ENCODE data around the gene MPIG6B. TPM values are rescaled to one million over a fixed set of nuclear protein-coding genes. Genes with fewer than 3 reads are reported as not detected.

Gene MPIG6B
- total and polyA plus RNA-seq, 12 donors = 0.11 to 0.97 (median 0.27) TPM; not detected in 3

- H3K4me3 ChIP-seq = no peak overlapping the region
- no peak for TF ChIP-seq CTCF (IDR thresholded peaks at IDR 0.05)
- no peak for ATAC-seq
Measured at GRCh38 chr6:31720196-31720770, 2.9 kb upstream of the MPIG6B start.

GRCh38 chr6:31721351-31722020 is 1.7 kb upstream of the MPIG6B start, which contains the start of gene LY6G6C:
Gene LY6G6C, minus strand, starts transcription at chr6:31721746. Its CDS starts 67 bp downstream, at chr6:31721679.
- Histone ChIP-seq H3K27me3 (no peaks in the 10 kb centered on the region), H3K4me1 (peaks cover 0 to 9% (median 0%) of the 10 kb centered on the region in 9 donors), H3K4me3 (no peak within 1 kb of the TSS), H3K27ac (no peak within 1 kb of the TSS), H3K9me3 (no peaks in the 10 kb centered on the region), H3K36me3 (peaks cover 0 to 15% (median 6%) of the 10 kb centered on the region in 9 donors)
- TF ChIP-seq CTCF (IDR thresholded peaks at IDR 0.05) = no peak
- no peak for DNase-seq
- intact Hi-C loops (cut with DNase I) = no loop called here
- ATAC-seq = no peak
- 88 to 94% methylated on average over 4 of the region's 4 CpGs for WGBS, 2 donors

More at GRCh38 chr6:31720196-31720770, 2.9 kb upstream of the MPIG6B start:
- H3K4me1 ChIP-seq = peaks cover 0 to 8% (median 0%) of the 10 kb centered on the region in 9 donors
- no peak for DNase-seq
- H3K36me3 ChIP-seq = peaks cover 0 to 5% (median 0%) of the 10 kb centered on the region in 9 donors
- no peaks in the 10 kb centered on the region for H3K9me3 ChIP-seq
- intact Hi-C loops (cut with DNase I) = no loop called here
- 86 to 89% methylated on average over 5 of the region's 5 CpGs for WGBS, 2 donors
- no peaks in the 10 kb centered on the region for H3K27me3 ChIP-seq
- no peak overlapping the region for H3K27ac ChIP-seq

GRCh38 chr6:31722173-31722572 is 1.0 kb upstream of the MPIG6B start:
- H3K4me3 ChIP-seq = no peak overlapping the region
- ATAC-seq (no peak), DNase-seq (no peak)
- intact Hi-C loops (cut with DNase I) = no loop called here
- H3K36me3 ChIP-seq = peaks cover 0 to 22% (median 12%) of the 10 kb centered on the region in 9 donors
- peaks cover 0 to 16% (median 0%) of the 10 kb centered on the region in 9 donors for H3K4me1 ChIP-seq
- 94 to 96% methylated on average over 3 of the region's 3 CpGs for WGBS, 2 donors
- H3K9me3 ChIP-seq = no peaks in the 10 kb centered on the region
- H3K27ac ChIP-seq = no peak overlapping the region
- H3K27me3 ChIP-seq = no peaks in the 10 kb centered on the region
- no peak for TF ChIP-seq CTCF (IDR thresholded peaks at IDR 0.05)

- WGBS, 2 donors = 81 to 83% methylated on average over 25 of the region's 25 CpGs
- intact Hi-C loops (cut with DNase I) = no loop called here
- peaks cover 9 to 35% (median 16%) of the 10 kb centered on the region in 9 donors for H3K4me1 ChIP-seq
- ATAC-seq (peak in 3 of 8 donors; percentile 3 to 27 (median 9)), DNase-seq (peak; percentile 29 to 36)
- H3K27ac ChIP-seq = peak overlapping the region in 5 of 10 donors; percentile 14 to 60 (median 28)
- no peak overlapping the region for H3K4me3 ChIP-seq
- H3K36me3 ChIP-seq = peaks cover 0 to 35% (median 17%) of the 10 kb centered on the region in 9 donors
- no peaks in the 10 kb centered on the region for H3K9me3 ChIP-seq
- no peaks in the 10 kb centered on the region for H3K27me3 ChIP-seq
- no peak for TF ChIP-seq CTCF (IDR thresholded peaks at IDR 0.05)
Measured at GRCh38 chr6:31723980-31724691, 963 bp downstream of the MPIG6B start.

All from heart right ventricle (tissue), 16 donors.